ENCODE results near the gene BRI3.

BRI3 gene

DNA sequence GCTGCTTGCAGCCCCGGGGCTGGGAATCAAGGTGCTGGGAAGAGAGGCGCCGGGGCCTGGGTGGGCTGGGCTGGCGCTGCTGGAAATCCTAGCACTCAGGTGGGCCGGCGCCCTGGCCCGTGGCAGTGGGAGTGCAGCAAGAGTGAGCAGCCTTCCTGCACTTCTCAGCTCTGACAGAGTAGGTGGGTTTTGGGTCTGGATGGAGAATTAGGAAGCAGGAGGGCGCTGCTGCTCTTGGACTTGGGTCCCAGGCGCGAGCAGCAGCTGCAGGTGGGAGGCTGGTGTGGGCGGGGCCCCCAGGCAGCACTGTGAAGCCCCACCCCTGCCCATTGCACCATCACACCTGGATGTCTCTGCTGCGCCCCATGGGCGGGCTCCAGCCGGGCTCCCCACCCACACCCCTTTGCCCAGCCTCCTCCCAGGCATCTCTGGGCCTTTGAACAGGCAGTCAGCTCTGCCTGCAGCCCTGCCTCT is 6.0 kb downstream of the BRI3 start:
- Histone ChIP-seq H3K9me3 (ENCODE audit: control insufficient read depth, insufficient read depth, low read depth, low read length) (no peaks in the 10 kb centered on the region), H3K27me3 (ENCODE audit: control insufficient read depth, insufficient read depth, low read length) (no peaks in the 10 kb centered on the region), H3K9ac (ENCODE audit: low read length) (no peak overlapping the region), H3K4me1 (ENCODE audit: control insufficient read depth, insufficient read depth, low read length) (peaks cover 47% of the 10 kb centered on the region), H3K36me3 (ENCODE audit: control insufficient read depth, insufficient read depth, low read length) (peaks cover 34% of the 10 kb centered on the region), H3K27ac (ENCODE audit: low read depth, low read length) (no peak overlapping the region), H3K4me3 (ENCODE audit: low read depth, low read length) (no peak overlapping the region)

DNA sequence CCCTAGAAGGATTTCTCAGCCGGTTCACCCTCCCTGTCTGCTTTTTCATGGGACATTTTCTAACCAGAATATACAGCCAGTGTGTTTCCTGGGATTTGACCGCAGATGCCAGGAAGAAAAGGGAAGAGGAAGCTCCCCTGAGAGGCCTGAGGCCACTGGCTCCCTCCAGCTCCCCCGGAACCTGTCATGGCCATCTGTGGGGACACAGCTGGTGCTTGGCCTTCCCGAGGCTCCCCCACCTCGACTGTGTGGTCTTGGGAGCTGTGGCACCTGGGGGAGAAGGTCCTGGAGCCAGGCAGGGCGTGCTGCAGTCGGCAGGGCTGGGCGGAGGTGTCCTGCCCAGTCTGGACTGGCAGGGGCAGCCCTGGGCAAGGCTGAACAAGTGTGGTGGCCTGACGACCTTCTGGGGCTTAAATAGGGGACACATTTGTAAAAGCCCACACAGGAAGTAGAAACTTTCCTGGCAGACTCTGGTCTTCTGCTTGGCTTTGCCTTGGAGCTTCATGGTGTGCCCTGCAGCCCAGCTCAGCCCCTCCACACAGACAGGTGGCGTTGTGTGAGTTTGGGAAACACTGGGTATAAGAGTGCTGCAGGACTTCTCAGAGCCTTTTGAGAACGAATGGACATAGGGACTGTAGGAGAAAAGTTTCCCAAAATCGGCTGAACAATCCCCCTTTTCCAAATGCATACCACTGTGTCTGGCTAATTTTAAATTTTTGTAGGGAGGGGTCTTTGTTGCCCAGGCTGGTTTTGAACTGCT is 6.8 kb downstream of the BRI3 start:
- no peaks in the 10 kb centered on the region for H3K9me3 ChIP-seq (ENCODE audit: control insufficient read depth, insufficient read depth, low read depth, low read length)
- H3K4me3 ChIP-seq (ENCODE audit: low read depth, low read length), result no peak overlapping the region
- H3K27ac ChIP-seq (ENCODE audit: low read depth, low read length), result no peak overlapping the region
- H3K36me3 ChIP-seq (ENCODE audit: control insufficient read depth, insufficient read depth, low read length), result peaks cover 41% of the 10 kb centered on the region
- H3K4me1 ChIP-seq (ENCODE audit: control insufficient read depth, insufficient read depth, low read length), result peaks cover 40% of the 10 kb centered on the region
- H3K9ac ChIP-seq (ENCODE audit: low read length), result no peak overlapping the region
- H3K27me3 ChIP-seq (ENCODE audit: control insufficient read depth, insufficient read depth, low read length), result no peaks in the 10 kb centered on the region

DNA sequence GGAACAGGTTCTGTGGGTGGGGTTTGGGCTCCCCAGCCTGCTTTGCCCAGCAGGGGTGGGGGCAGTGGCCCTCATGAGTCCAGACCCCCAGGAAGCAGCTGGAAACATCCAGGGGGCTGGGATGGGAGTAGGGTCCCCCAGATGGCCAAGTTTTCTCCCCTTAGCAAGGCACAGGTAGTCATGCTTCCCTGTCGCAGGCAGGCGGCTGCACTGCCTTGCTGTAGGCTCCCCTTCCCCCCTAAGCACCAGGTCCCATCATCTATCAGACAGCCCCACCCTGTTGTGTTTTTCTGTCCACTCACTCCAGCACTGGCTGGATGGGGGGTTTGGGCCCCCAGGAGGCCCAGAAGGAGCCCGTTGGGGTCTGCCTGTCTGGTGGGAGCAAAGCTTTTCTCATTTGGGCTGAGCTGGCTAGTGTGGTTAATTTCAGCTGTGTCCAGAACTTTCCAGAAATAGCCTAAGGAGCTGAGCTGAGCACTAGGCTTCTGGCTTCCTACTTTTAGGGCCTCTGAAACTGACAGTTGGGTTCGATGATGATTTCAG is 7.9 kb downstream of the BRI3 start:
- Histone ChIP-seq H3K9me3 (ENCODE audit: control insufficient read depth, insufficient read depth, low read depth, low read length) (no peaks in the 10 kb centered on the region), H3K36me3 (ENCODE audit: control insufficient read depth, insufficient read depth, low read length) (peaks cover 41% of the 10 kb centered on the region), H3K9ac (ENCODE audit: low read length) (no peak overlapping the region), H3K4me3 (ENCODE audit: low read depth, low read length) (no peak overlapping the region), H3K4me1 (ENCODE audit: control insufficient read depth, insufficient read depth, low read length) (peaks cover 32% of the 10 kb centered on the region), H3K27me3 (ENCODE audit: control insufficient read depth, insufficient read depth, low read length) (no peaks in the 10 kb centered on the region), H3K27ac (ENCODE audit: low read depth, low read length) (no peak overlapping the region)

DNA sequence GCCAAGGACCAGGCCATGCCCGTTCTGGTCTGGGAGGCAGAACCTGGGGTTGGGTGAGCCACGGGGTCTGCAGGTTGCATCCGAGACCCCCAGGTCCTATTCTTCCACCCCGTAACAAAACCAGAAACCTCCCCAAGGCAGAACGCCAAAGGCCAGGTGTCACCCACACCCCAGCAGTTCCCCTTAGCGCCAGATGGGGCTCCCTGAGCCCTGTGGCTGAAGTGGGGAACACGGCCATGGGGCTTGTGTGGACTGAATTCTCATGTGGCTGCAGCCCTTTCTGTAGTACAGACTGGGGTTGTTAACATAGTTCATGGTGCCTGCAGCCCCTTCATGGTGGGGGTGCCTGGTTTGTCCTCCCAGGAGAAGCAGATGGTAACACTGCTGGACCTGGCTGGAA is 10.2 kb downstream of the BRI3 start:
- peaks cover 45% of the 10 kb centered on the region for H3K36me3 ChIP-seq (ENCODE audit: control insufficient read depth, insufficient read depth, low read length)
- peaks cover 23% of the 10 kb centered on the region for H3K4me1 ChIP-seq (ENCODE audit: control insufficient read depth, insufficient read depth, low read length)
- no peaks in the 10 kb centered on the region for H3K9me3 ChIP-seq (ENCODE audit: control insufficient read depth, insufficient read depth, low read depth, low read length)
- no peak overlapping the region for H3K27ac ChIP-seq (ENCODE audit: low read depth, low read length)
- H3K27me3 ChIP-seq (ENCODE audit: control insufficient read depth, insufficient read depth, low read length), result no peaks in the 10 kb centered on the region
- no peak overlapping the region for H3K9ac ChIP-seq (ENCODE audit: low read length)
- no peak overlapping the region for H3K4me3 ChIP-seq (ENCODE audit: low read depth, low read length)

DNA sequence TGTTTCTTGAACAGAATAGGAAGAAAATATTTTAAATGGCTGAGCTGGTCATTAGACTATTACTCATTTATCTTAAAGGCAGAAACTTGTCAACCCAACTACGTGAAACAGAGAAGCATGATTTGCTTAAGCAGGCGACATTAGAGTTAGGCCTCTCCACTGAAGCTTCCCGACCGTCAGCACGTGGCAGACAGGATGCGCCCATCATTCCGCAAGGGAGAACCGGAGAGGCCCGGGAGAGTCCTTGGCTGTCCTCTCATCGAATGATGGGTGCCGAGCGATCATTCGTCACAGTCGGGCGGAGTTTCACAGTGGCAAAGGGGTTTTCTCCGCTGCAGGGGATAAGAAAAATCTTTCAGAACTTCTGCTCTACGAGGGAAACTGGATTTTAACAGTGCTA is 11.8 kb downstream of the BRI3 start:
- Histone ChIP-seq H3K27ac (ENCODE audit: low read depth, low read length) (no peak overlapping the region), H3K9me3 (ENCODE audit: control insufficient read depth, insufficient read depth, low read depth, low read length) (no peaks in the 10 kb centered on the region), H3K9ac (ENCODE audit: low read length) (no peak overlapping the region), H3K27me3 (ENCODE audit: control insufficient read depth, insufficient read depth, low read length) (no peaks in the 10 kb centered on the region), H3K4me1 (ENCODE audit: control insufficient read depth, insufficient read depth, low read length) (peaks cover 15% of the 10 kb centered on the region), H3K4me3 (ENCODE audit: low read depth, low read length) (no peak overlapping the region), H3K36me3 (ENCODE audit: control insufficient read depth, insufficient read depth, low read length) (peaks cover 45% of the 10 kb centered on the region)

DNA sequence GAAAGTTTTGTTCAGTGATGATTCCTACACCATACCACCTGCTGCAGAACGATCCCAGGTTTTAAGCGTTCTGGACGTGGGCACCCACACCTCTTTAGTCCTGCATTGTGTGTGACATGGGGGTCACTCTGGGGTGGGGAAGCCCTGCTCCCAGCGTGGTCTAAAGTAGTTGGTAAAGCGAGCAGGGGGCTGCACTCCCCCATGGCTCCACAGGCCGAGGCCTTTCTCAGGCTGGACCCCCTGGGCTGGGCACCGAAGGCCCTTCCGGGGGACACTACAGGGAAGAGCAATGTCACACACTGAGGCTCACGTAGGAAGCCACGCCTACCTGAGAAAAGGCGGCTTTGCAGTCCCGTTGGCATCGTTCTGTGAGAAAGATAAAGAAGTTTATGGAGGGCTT is 12.3 kb downstream of the BRI3 start:
- no peak overlapping the region for H3K27ac ChIP-seq (ENCODE audit: low read depth, low read length)
- H3K9me3 ChIP-seq (ENCODE audit: control insufficient read depth, insufficient read depth, low read depth, low read length), result no peaks in the 10 kb centered on the region
- no peak overlapping the region for H3K4me3 ChIP-seq (ENCODE audit: low read depth, low read length)
- no peaks in the 10 kb centered on the region for H3K27me3 ChIP-seq (ENCODE audit: control insufficient read depth, insufficient read depth, low read length)
- no peak overlapping the region for H3K9ac ChIP-seq (ENCODE audit: low read length)
- peaks cover 43% of the 10 kb centered on the region for H3K36me3 ChIP-seq (ENCODE audit: control insufficient read depth, insufficient read depth, low read length)
- peaks cover 15% of the 10 kb centered on the region for H3K4me1 ChIP-seq (ENCODE audit: control insufficient read depth, insufficient read depth, low read length)

DNA sequence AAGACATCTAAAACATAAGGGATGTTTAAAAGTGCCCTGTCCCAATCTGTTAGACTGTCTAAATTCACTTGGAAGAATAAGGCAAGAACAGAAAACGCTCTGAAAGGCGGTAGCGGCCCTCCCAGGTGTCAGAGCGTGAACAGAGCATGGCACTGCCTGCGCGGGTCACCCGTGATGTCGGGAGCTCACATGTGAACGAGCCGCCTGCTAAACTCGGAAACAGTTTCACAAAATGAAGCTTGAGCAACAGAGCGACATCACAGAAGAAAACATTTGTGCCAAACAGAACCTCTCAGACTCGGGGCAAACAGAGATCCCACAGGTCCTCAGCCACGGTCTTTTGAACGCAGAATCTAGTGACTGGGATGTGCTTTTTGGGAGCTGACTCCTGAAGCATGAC is 12.8 kb downstream of the BRI3 start:
- Histone ChIP-seq H3K9me3 (ENCODE audit: control insufficient read depth, insufficient read depth, low read depth, low read length) (no peaks in the 10 kb centered on the region), H3K4me3 (ENCODE audit: low read depth, low read length) (no peak overlapping the region), H3K27ac (ENCODE audit: low read depth, low read length) (no peak overlapping the region), H3K36me3 (ENCODE audit: control insufficient read depth, insufficient read depth, low read length) (peaks cover 43% of the 10 kb centered on the region), H3K27me3 (ENCODE audit: control insufficient read depth, insufficient read depth, low read length) (no peaks in the 10 kb centered on the region), H3K9ac (ENCODE audit: low read length) (no peak overlapping the region), H3K4me1 (ENCODE audit: control insufficient read depth, insufficient read depth, low read length) (peaks cover 15% of the 10 kb centered on the region)

DNA sequence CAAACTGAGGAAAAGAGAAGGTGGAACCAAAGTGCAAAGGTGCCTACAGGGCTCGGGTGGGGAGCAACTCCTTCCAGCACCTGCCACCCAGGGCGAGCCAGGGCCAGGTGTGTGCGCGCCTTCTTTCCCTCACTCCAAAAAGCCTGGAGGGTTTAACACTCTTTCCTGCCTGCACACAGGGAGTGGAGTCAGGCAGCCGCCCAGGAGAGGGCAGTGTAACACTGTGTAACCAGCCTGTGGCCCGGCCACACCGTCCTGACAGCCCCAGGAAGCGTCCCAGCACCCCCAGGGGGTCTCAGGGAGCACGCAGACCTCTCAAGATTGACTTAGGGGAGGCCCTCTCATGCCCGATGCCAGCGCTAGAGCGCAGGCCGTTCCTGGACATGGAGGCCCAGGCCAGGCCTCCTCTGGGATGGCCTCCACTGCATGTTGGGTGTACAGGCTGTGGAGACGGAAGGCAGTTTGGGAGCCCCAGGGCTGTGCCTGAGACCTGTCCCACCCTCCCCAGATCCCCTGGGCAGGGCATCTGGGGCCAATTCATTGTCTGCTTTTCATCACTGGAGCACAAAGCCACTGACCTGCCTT is 13.4 kb downstream of the BRI3 start:
- Histone ChIP-seq H3K9ac (ENCODE audit: low read length) (no peak overlapping the region), H3K27me3 (ENCODE audit: control insufficient read depth, insufficient read depth, low read length) (no peaks in the 10 kb centered on the region), H3K4me1 (ENCODE audit: control insufficient read depth, insufficient read depth, low read length) (peaks cover 15% of the 10 kb centered on the region), H3K9me3 (ENCODE audit: control insufficient read depth, insufficient read depth, low read depth, low read length) (no peaks in the 10 kb centered on the region), H3K36me3 (ENCODE audit: control insufficient read depth, insufficient read depth, low read length) (peaks cover 40% of the 10 kb centered on the region), H3K27ac (ENCODE audit: low read depth, low read length) (no peak overlapping the region), H3K4me3 (ENCODE audit: low read depth, low read length) (no peak overlapping the region)

DNA sequence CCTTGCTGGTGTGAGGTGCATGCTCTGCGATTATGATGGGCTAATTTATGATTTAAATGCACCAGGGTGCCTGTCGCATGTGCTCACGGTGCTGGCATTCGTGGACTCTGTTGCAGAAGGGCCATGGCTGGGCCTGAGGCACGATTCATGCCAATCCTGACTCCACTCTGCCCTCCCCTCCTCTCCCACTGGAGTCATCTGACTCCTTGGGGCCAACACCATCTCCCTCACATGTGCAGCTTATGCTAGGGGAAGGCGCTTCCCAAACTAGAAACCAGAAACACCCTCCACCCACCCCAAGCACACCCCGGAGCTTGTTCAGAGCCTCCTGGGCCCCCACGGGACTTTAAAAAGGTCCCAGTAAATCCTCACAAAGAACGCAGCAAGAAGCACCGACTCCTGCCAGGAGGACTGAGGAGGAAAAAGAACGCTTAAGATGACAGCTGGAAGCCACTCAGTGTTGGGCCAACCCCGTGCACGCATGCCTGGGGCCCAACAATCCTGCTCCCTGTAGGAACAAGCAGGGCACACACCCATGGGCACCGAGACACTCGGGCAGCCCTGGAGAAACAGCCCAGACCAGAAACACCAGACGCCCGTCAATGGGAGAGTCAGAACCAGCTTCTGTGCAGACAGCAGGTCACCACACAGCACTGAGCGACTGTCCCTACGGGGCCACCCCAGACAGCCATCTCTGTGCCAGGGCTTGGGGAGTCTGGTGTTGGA is 14.1 kb downstream of the BRI3 start:
- H3K4me1 ChIP-seq (ENCODE audit: control insufficient read depth, insufficient read depth, low read length), result peaks cover 19% of the 10 kb centered on the region
- no peak overlapping the region for H3K9ac ChIP-seq (ENCODE audit: low read length)
- H3K9me3 ChIP-seq (ENCODE audit: control insufficient read depth, insufficient read depth, low read depth, low read length), result no peaks in the 10 kb centered on the region
- no peak overlapping the region for H3K27ac ChIP-seq (ENCODE audit: low read depth, low read length)
- H3K27me3 ChIP-seq (ENCODE audit: control insufficient read depth, insufficient read depth, low read length), result no peaks in the 10 kb centered on the region
- H3K4me3 ChIP-seq (ENCODE audit: low read depth, low read length), result no peak overlapping the region
- peaks cover 42% of the 10 kb centered on the region for H3K36me3 ChIP-seq (ENCODE audit: control insufficient read depth, insufficient read depth, low read length)

DNA sequence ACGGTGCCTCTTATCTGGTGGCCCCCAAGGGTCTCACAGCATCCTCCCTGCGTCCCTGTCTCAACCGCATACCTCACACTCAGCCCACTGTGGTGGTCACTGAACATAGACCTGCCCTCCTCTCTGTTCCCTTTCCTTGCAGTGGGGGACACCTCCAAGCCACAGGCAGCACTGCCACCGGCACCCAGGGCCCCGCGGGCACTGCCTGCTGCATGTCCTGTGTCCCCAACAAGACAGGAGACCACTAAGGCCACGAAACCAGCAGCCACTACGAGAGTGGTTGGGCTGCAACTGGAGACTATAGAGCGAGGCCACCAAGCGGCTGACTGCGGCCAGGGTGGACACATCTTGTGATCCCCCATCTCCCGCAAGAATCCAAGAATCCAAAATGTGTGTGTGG is 15.3 kb downstream of the BRI3 start:
- Histone ChIP-seq H3K4me1 (ENCODE audit: control insufficient read depth, insufficient read depth, low read length) (peaks cover 25% of the 10 kb centered on the region), H3K36me3 (ENCODE audit: control insufficient read depth, insufficient read depth, low read length) (peaks cover 41% of the 10 kb centered on the region), H3K27me3 (ENCODE audit: control insufficient read depth, insufficient read depth, low read length) (no peaks in the 10 kb centered on the region), H3K9ac (ENCODE audit: low read length) (no peak overlapping the region), H3K9me3 (ENCODE audit: control insufficient read depth, insufficient read depth, low read depth, low read length) (no peaks in the 10 kb centered on the region), H3K4me3 (ENCODE audit: low read depth, low read length) (no peak overlapping the region), H3K27ac (ENCODE audit: low read depth, low read length) (no peak overlapping the region)

All from HUES6 (cell line).